ENCODE measurements around the gene PHACTR2. TPM values are rescaled to one million over a fixed set of nuclear protein-coding genes. Genes with fewer than 3 reads are reported as not detected.

PHACTR2 gene
- total RNA-seq, 1 experiment from 2014 or later: not detected

GRCh38 chr6:143752459-143752858 lies 74.7 kb downstream of the PHACTR2 start:
- Histone ChIP-seq H3K4me3 (ENCODE audit: low read length) (no peak overlapping the region), H3K9ac (ENCODE audit: low read length) (no peak overlapping the region)

GRCh38 chr6:143753678-143754077 lies 75.9 kb downstream of the PHACTR2 start:
- no peak overlapping the region for H3K27ac ChIP-seq (ENCODE audit: low read length)
- H4K20me1 ChIP-seq (ENCODE audit: insufficient read depth, low read depth, low read length): no peaks in the 10 kb centered on the region
- no peaks in the 10 kb centered on the region for H3K79me2 ChIP-seq (ENCODE audit: low read length)

More at GRCh38 chr6:143752459-143752858, 74.7 kb downstream of the PHACTR2 start:
- no peak for DNase-seq
- H4K20me1 ChIP-seq (ENCODE audit: insufficient read depth, low read depth, low read length): no peaks in the 10 kb centered on the region
- no peak overlapping the region for H3K4me2 ChIP-seq (ENCODE audit: low read depth, low read length, poor library complexity, severe bottlenecking)
- H3K27ac ChIP-seq (ENCODE audit: low read length): no peak overlapping the region
- no peaks in the 10 kb centered on the region for H3K9me2 ChIP-seq (replicated peaks; ENCODE audit: insufficient read depth, low read length)
- H2AFZ ChIP-seq (ENCODE audit: low read length): no peak overlapping the region
- no peaks in the 10 kb centered on the region for H3K79me2 ChIP-seq (ENCODE audit: low read length)
- H3K36me3 ChIP-seq (ENCODE audit: insufficient read depth, low read length): no peaks in the 10 kb centered on the region
- H3K27me3 ChIP-seq (ENCODE audit: low read length): no peaks in the 10 kb centered on the region
- H3K4me1 ChIP-seq (ENCODE audit: low read length): no peaks in the 10 kb centered on the region
- H3K9me3 ChIP-seq (ENCODE audit: low read length): no peaks in the 10 kb centered on the region

GRCh38 chr6:143754204-143754603 lies 76.4 kb downstream of the PHACTR2 start:
- H3K27ac ChIP-seq (ENCODE audit: low read length): no peak overlapping the region
- no peaks in the 10 kb centered on the region for H4K20me1 ChIP-seq (ENCODE audit: insufficient read depth, low read depth, low read length)
- no peak for DNase-seq
- H3K4me1 ChIP-seq (ENCODE audit: low read length): no peaks in the 10 kb centered on the region
- no peaks in the 10 kb centered on the region for H3K9me2 ChIP-seq (replicated peaks; ENCODE audit: insufficient read depth, low read length)
- H3K9me3 ChIP-seq (ENCODE audit: low read length): no peaks in the 10 kb centered on the region
- H3K36me3 ChIP-seq (ENCODE audit: insufficient read depth, low read length): no peaks in the 10 kb centered on the region
- no peak overlapping the region for H3K4me3 ChIP-seq (ENCODE audit: low read length)
- H3K9ac ChIP-seq (ENCODE audit: low read length): no peak overlapping the region
- no peak overlapping the region for H3K4me2 ChIP-seq (ENCODE audit: low read depth, low read length, poor library complexity, severe bottlenecking)
- no peak overlapping the region for H2AFZ ChIP-seq (ENCODE audit: low read length)
- no peaks in the 10 kb centered on the region for H3K27me3 ChIP-seq (ENCODE audit: low read length)
- no peaks in the 10 kb centered on the region for H3K79me2 ChIP-seq (ENCODE audit: low read length)

More at GRCh38 chr6:143753678-143754077, 75.9 kb downstream of the PHACTR2 start:
- H3K4me3 ChIP-seq (ENCODE audit: low read length): no peak overlapping the region
- DNase-seq: no peak
- H3K4me2 ChIP-seq (ENCODE audit: low read depth, low read length, poor library complexity, severe bottlenecking): no peak overlapping the region
- H3K9me3 ChIP-seq (ENCODE audit: low read length): no peaks in the 10 kb centered on the region
- no peaks in the 10 kb centered on the region for H3K9me2 ChIP-seq (replicated peaks; ENCODE audit: insufficient read depth, low read length)
- H3K36me3 ChIP-seq (ENCODE audit: insufficient read depth, low read length): no peaks in the 10 kb centered on the region
- no peaks in the 10 kb centered on the region for H3K4me1 ChIP-seq (ENCODE audit: low read length)
- H3K27me3 ChIP-seq (ENCODE audit: low read length): no peaks in the 10 kb centered on the region
- H3K9ac ChIP-seq (ENCODE audit: low read length): no peak overlapping the region
- H2AFZ ChIP-seq (ENCODE audit: low read length): no peak overlapping the region

GRCh38 chr6:143755301-143755744 lies 77.6 kb downstream of the PHACTR2 start:
- Histone ChIP-seq H3K4me3 (ENCODE audit: low read length) (no peak overlapping the region), H4K20me1 (ENCODE audit: insufficient read depth, low read depth, low read length) (no peaks in the 10 kb centered on the region), H3K9ac (ENCODE audit: low read length) (no peak overlapping the region), H3K36me3 (ENCODE audit: insufficient read depth, low read length) (no peaks in the 10 kb centered on the region), H3K27ac (ENCODE audit: low read length) (no peak overlapping the region), H3K9me2 (replicated peaks; ENCODE audit: insufficient read depth, low read length) (no peaks in the 10 kb centered on the region), H2AFZ (ENCODE audit: low read length) (no peak overlapping the region), H3K9me3 (ENCODE audit: low read length) (no peaks in the 10 kb centered on the region), H3K27me3 (ENCODE audit: low read length) (no peaks in the 10 kb centered on the region), H3K79me2 (ENCODE audit: low read length) (no peaks in the 10 kb centered on the region), H3K4me2 (ENCODE audit: low read depth, low read length, poor library complexity, severe bottlenecking) (no peak overlapping the region), H3K4me1 (ENCODE audit: low read length) (no peaks in the 10 kb centered on the region)
- DNase-seq: no peak

GRCh38 chr6:143757346-143757832 lies 79.6 kb downstream of the PHACTR2 start:
- no peaks in the 10 kb centered on the region for H3K9me3 ChIP-seq (ENCODE audit: low read length)
- no peaks in the 10 kb centered on the region for H4K20me1 ChIP-seq (ENCODE audit: insufficient read depth, low read depth, low read length)
- H3K4me2 ChIP-seq (ENCODE audit: low read depth, low read length, poor library complexity, severe bottlenecking): no peak overlapping the region
- no peak overlapping the region for H3K4me3 ChIP-seq (ENCODE audit: low read length)
- DNase-seq: no peak
- H3K27me3 ChIP-seq (ENCODE audit: low read length): no peaks in the 10 kb centered on the region
- no peaks in the 10 kb centered on the region for H3K36me3 ChIP-seq (ENCODE audit: insufficient read depth, low read length)
- H2AFZ ChIP-seq (ENCODE audit: low read length): no peak overlapping the region
- no peaks in the 10 kb centered on the region for H3K4me1 ChIP-seq (ENCODE audit: low read length)
- H3K27ac ChIP-seq (ENCODE audit: low read length): no peak overlapping the region
- no peak overlapping the region for H3K9ac ChIP-seq (ENCODE audit: low read length)
- H3K79me2 ChIP-seq (ENCODE audit: low read length): no peaks in the 10 kb centered on the region
- no peaks in the 10 kb centered on the region for H3K9me2 ChIP-seq (replicated peaks; ENCODE audit: insufficient read depth, low read length)

- H3K9me3 ChIP-seq (ENCODE audit: low read length): no peaks in the 10 kb centered on the region
Measured at GRCh38 chr6:143758551-143758950, 80.8 kb downstream of the PHACTR2 start.

GRCh38 chr6:143759666-143760065 lies 81.9 kb downstream of the PHACTR2 start:
- H3K27ac ChIP-seq (ENCODE audit: low read length): no peak overlapping the region
- no peak overlapping the region for H2AFZ ChIP-seq (ENCODE audit: low read length)
- no peaks in the 10 kb centered on the region for H3K9me2 ChIP-seq (replicated peaks; ENCODE audit: insufficient read depth, low read length)
- H4K20me1 ChIP-seq (ENCODE audit: insufficient read depth, low read depth, low read length): no peaks in the 10 kb centered on the region
- no peak overlapping the region for H3K4me3 ChIP-seq (ENCODE audit: low read length)
- no peaks in the 10 kb centered on the region for H3K79me2 ChIP-seq (ENCODE audit: low read length)
- no peaks in the 10 kb centered on the region for H3K27me3 ChIP-seq (ENCODE audit: low read length)
- no peak for DNase-seq
- H3K9ac ChIP-seq (ENCODE audit: low read length): no peak overlapping the region
- H3K36me3 ChIP-seq (ENCODE audit: insufficient read depth, low read length): no peaks in the 10 kb centered on the region
- no peak overlapping the region for H3K4me2 ChIP-seq (ENCODE audit: low read depth, low read length, poor library complexity, severe bottlenecking)
- no peaks in the 10 kb centered on the region for H3K9me3 ChIP-seq (ENCODE audit: low read length)
- no peaks in the 10 kb centered on the region for H3K4me1 ChIP-seq (ENCODE audit: low read length)

More at GRCh38 chr6:143758551-143758950, 80.8 kb downstream of the PHACTR2 start:
- H3K27ac ChIP-seq (ENCODE audit: low read length): no peak overlapping the region
- no peaks in the 10 kb centered on the region for H3K4me1 ChIP-seq (ENCODE audit: low read length)
- H4K20me1 ChIP-seq (ENCODE audit: insufficient read depth, low read depth, low read length): no peaks in the 10 kb centered on the region
- no peaks in the 10 kb centered on the region for H3K27me3 ChIP-seq (ENCODE audit: low read length)
- H3K4me3 ChIP-seq (ENCODE audit: low read length): no peak overlapping the region
- H2AFZ ChIP-seq (ENCODE audit: low read length): no peak overlapping the region
- H3K79me2 ChIP-seq (ENCODE audit: low read length): no peaks in the 10 kb centered on the region
- no peaks in the 10 kb centered on the region for H3K9me2 ChIP-seq (replicated peaks; ENCODE audit: insufficient read depth, low read length)
- no peak overlapping the region for H3K4me2 ChIP-seq (ENCODE audit: low read depth, low read length, poor library complexity, severe bottlenecking)
- DNase-seq: no peak
- H3K36me3 ChIP-seq (ENCODE audit: insufficient read depth, low read length): no peaks in the 10 kb centered on the region
- no peak overlapping the region for H3K9ac ChIP-seq (ENCODE audit: low read length)

- H3K9me2 ChIP-seq (replicated peaks; ENCODE audit: insufficient read depth, low read length): no peaks in the 10 kb centered on the region
- H4K20me1 ChIP-seq (ENCODE audit: insufficient read depth, low read depth, low read length): no peaks in the 10 kb centered on the region
- DNase-seq: no peak
- no peaks in the 10 kb centered on the region for H3K27me3 ChIP-seq (ENCODE audit: low read length)
- H3K27ac ChIP-seq (ENCODE audit: low read length): no peak overlapping the region
- no peaks in the 10 kb centered on the region for H3K4me1 ChIP-seq (ENCODE audit: low read length)
- H3K4me3 ChIP-seq (ENCODE audit: low read length): no peak overlapping the region
- H3K4me2 ChIP-seq (ENCODE audit: low read depth, low read length, poor library complexity, severe bottlenecking): no peak overlapping the region
- no peaks in the 10 kb centered on the region for H3K9me3 ChIP-seq (ENCODE audit: low read length)
- no peak overlapping the region for H3K9ac ChIP-seq (ENCODE audit: low read length)
- no peak overlapping the region for H2AFZ ChIP-seq (ENCODE audit: low read length)
- H3K36me3 ChIP-seq (ENCODE audit: insufficient read depth, low read length): no peaks in the 10 kb centered on the region
- H3K79me2 ChIP-seq (ENCODE audit: low read length): no peaks in the 10 kb centered on the region
Measured at GRCh38 chr6:143761074-143761473, 83.3 kb downstream of the PHACTR2 start.
